Mesenchymal stem cell (in vitro differentiated cells and primary cell): ENCODE results near the gene CAPN13.

Experiments
- DNase-seq: peaks from one replicate; pipeline ENCODE4 v3.0.0-alpha.2; 2013
- H2AFZ ChIP-seq: one replicate; pipeline ENCODE4 v1.6.1; 2013; ENCODE audit warnings: low read depth, mild to moderate bottlenecking, control low read depth, inconsistent platforms, low read length, moderate library complexity
- H2AK5ac ChIP-seq: 2 replicates; pipeline ENCODE4 v1.6.1; 2013; ENCODE audit warnings: low read length, moderate library complexity, mild to moderate bottlenecking, inconsistent platforms; ENCODE audit not compliant: severe bottlenecking
- H2BK120ac ChIP-seq: one replicate; pipeline ENCODE4 v1.6.1; 2013; ENCODE audit warnings: low read depth, mild to moderate bottlenecking, inconsistent platforms, low read length, moderate library complexity
- H2BK12ac ChIP-seq, 2 experiments: one replicate each; pipeline ENCODE4 v1.6.1; 2013; ENCODE audit warnings: inconsistent platforms in 2 of 2, low read length in 2 of 2, mild to moderate bottlenecking in 2 of 2, moderate library complexity in 2 of 2, control low read depth in 1 of 2
- H2BK15ac ChIP-seq: one replicate; pipeline ENCODE4 v1.6.1; 2013; ENCODE audit warnings: mild to moderate bottlenecking, low read depth, inconsistent platforms; ENCODE audit not compliant: poor library complexity, severe bottlenecking
- H2BK5ac ChIP-seq: 2 replicates; pipeline ENCODE4 v1.6.1; 2013; ENCODE audit warnings: low read depth, mild to moderate bottlenecking, low read length, control low read depth, inconsistent platforms; ENCODE audit not compliant: poor library complexity, severe bottlenecking
- H3K14ac ChIP-seq, 2 experiments: one replicate each; pipeline ENCODE4 v1.6.1; 2013; ENCODE audit warnings: inconsistent platforms in 2 of 2, low read length in 2 of 2, control low read depth in 1 of 2, mild to moderate bottlenecking in 1 of 2, moderate library complexity in 1 of 2
- H3K18ac ChIP-seq, 2 experiments: one replicate each; pipeline ENCODE4 v1.6.1; 2013; ENCODE audit warnings: inconsistent platforms in 2 of 2, low read length in 2 of 2, control low read depth in 1 of 2, low read depth in 1 of 2, mild to moderate bottlenecking in 1 of 2
- H3K23ac ChIP-seq, 2 experiments: one replicate each; pipeline ENCODE4 v1.6.1; 2013; ENCODE audit warnings: inconsistent platforms in 2 of 2, low read length in 2 of 2, mild to moderate bottlenecking in 2 of 2, moderate library complexity in 2 of 2, control low read depth in 1 of 2
- H3K27ac ChIP-seq: 2 replicates; pipeline ENCODE4 v1.5.1; 2013; ENCODE audit warnings: mild to moderate bottlenecking, moderate library complexity, low read length, control low read depth, inconsistent platforms; ENCODE audit not compliant: poor library complexity, severe bottlenecking
- H3K27me3 ChIP-seq, 2 experiments: 2 replicates each; pipeline versions ENCODE4 v1.6.1 to v1.7.0; 2013; ENCODE audit warnings: low read length in 2 of 2, mild to moderate bottlenecking in 2 of 2, moderate library complexity in 2 of 2, control low read depth in 1 of 2, inconsistent platforms in 1 of 2; ENCODE audit not compliant: control insufficient read depth in 1 of 2, insufficient read depth in 1 of 2
- H3K36me3 ChIP-seq, 2 experiments: 2 replicates each; pipeline versions ENCODE4 v1.6.1 to v1.7.0; 2013; ENCODE audit warnings: low read length in 2 of 2, control low read depth in 1 of 2, inconsistent platforms in 1 of 2, low read depth in 1 of 2, mild to moderate bottlenecking in 1 of 2; ENCODE audit not compliant: insufficient read depth in 2 of 2, control insufficient read depth in 1 of 2
- H3K4ac ChIP-seq, 2 experiments: one replicate each; pipeline ENCODE4 v1.6.1; 2013; ENCODE audit warnings: inconsistent platforms in 2 of 2, low read length in 2 of 2, mild to moderate bottlenecking in 2 of 2, moderate library complexity in 2 of 2, control low read depth in 1 of 2, low read depth in 1 of 2
- H3K4me1 ChIP-seq: 2 replicates; pipeline ENCODE4 v1.6.1; 2013; ENCODE audit warnings: low read depth, low read length, control low read depth; ENCODE audit not compliant: control insufficient read depth, insufficient read depth
- H3K4me2 ChIP-seq: 2 replicates; pipeline ENCODE4 v1.6.1; 2013; ENCODE audit warnings: low read length, mild to moderate bottlenecking, inconsistent platforms; ENCODE audit not compliant: poor library complexity, severe bottlenecking
- H3K4me3 ChIP-seq, 2 experiments: 2 replicates each; pipeline versions ENCODE4 v1.5.1 to v1.7.0; 2013; ENCODE audit warnings: low read length in 2 of 2, mild to moderate bottlenecking in 2 of 2, control low read depth in 1 of 2, low read depth in 1 of 2; ENCODE audit not compliant: insufficient read depth in 1 of 2
- H3K79me1 ChIP-seq: replicated peaks from 2 replicates; pipeline ENCODE4 v1.6.1; 2013; ENCODE audit warnings: mild to moderate bottlenecking, control low read depth, low read length, inconsistent platforms; ENCODE audit not compliant: poor library complexity, severe bottlenecking
- H3K9ac ChIP-seq: 2 replicates; pipeline ENCODE4 v1.7.0; 2013; ENCODE audit warnings: mild to moderate bottlenecking, low read length, moderate library complexity
- H3K9me3 ChIP-seq: 2 replicates; pipeline ENCODE4 v1.7.0; 2013; ENCODE audit warnings: mild to moderate bottlenecking, low read length; ENCODE audit not compliant: control insufficient read depth
- H4K8ac ChIP-seq: one replicate; pipeline ENCODE4 v1.6.1; 2013; ENCODE audit warnings: inconsistent platforms, mild to moderate bottlenecking, low read length, moderate library complexity
- H4K91ac ChIP-seq: one replicate; pipeline ENCODE4 v1.6.1; 2013; ENCODE audit warnings: mild to moderate bottlenecking, low read length, inconsistent platforms
- WGBS: methylation state at CpG from one replicate; pipeline ENCODE4 v1.1.7; 2013; ENCODE audit warnings: mixed read lengths; 5-methylcytosine and 5-hydroxymethylcytosine counted together

CAPN13 gene

GRCh38 chr2:30790879-30791278, 16.4 kb downstream of the CAPN13 start:
- H3K4me2 ChIP-seq: no peak overlapping the region
- no peak overlapping the region for H2AK5ac ChIP-seq
- H3K4me3 ChIP-seq: no peak overlapping the region
- H3K4ac ChIP-seq: no peak overlapping the region
- no peak overlapping the region for H2BK12ac ChIP-seq
- WGBS: 84% methylated on average over 3 of the region's 3 CpGs
- no peak overlapping the region for H3K9ac ChIP-seq
- H4K91ac ChIP-seq: no peak overlapping the region
- no peak overlapping the region for H3K18ac ChIP-seq
- no peak overlapping the region for H3K23ac ChIP-seq
- H4K8ac ChIP-seq: no peak overlapping the region
- H3K36me3 ChIP-seq: no peaks in the 10 kb centered on the region
- H2AFZ ChIP-seq: no peak overlapping the region
- no peak overlapping the region for H3K14ac ChIP-seq
- peaks cover 11 to 27% of the 10 kb centered on the region in 2 experiments for H3K27me3 ChIP-seq
- no peaks in the 10 kb centered on the region for H3K4me1 ChIP-seq
- no peak overlapping the region for H2BK5ac ChIP-seq
- no peaks in the 10 kb centered on the region for H3K79me1 ChIP-seq
- no peak for DNase-seq
- no peak overlapping the region for H2BK120ac ChIP-seq
- H3K27ac ChIP-seq: no peak overlapping the region
- H3K9me3 ChIP-seq: no peaks in the 10 kb centered on the region
- H2BK15ac ChIP-seq: no peak overlapping the region

DNA sequence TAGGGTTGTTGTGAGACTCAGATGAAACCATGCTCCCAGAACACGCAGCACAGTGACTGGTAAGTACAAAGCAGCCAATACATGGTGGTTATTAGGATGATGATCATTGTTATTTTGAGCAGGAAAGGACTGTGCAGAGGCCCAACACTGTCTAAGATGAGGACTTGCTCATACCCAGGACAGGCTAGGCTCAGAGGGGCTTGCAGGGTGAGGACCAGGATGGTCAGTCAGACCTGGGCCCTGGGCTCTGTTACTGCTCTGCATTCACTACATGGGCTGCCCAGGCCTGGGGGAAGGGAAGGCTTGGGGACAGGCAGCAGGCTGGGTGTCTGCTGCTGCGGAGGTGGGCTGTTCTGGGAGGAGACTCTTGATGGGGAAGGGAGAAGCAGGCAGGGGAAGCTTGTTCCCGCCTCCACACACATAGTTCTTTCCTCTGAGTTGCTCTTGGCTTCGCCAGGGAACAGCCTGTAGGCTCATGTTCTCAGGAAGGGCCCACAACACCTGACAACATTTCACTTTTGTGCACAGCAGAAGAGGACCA, 17.5 kb downstream of the CAPN13 start:
- no peak overlapping the region for H3K4me2 ChIP-seq
- H3K4me1 ChIP-seq: no peaks in the 10 kb centered on the region
- no peak overlapping the region for H3K27ac ChIP-seq
- no peak overlapping the region for H2BK5ac ChIP-seq
- no peak overlapping the region for H2BK15ac ChIP-seq
- H4K91ac ChIP-seq: no peak overlapping the region
- no peak for DNase-seq
- H2BK12ac ChIP-seq: no peak overlapping the region
- 38% methylated on average over 4 of the region's 4 CpGs for WGBS
- no peak overlapping the region for H2AK5ac ChIP-seq
- no peak overlapping the region for H3K23ac ChIP-seq
- H3K18ac ChIP-seq: no peak overlapping the region
- no peak overlapping the region for H2AFZ ChIP-seq
- no peak overlapping the region for H3K4me3 ChIP-seq
- peaks cover 11 to 27% of the 10 kb centered on the region in 2 experiments for H3K27me3 ChIP-seq
- H3K36me3 ChIP-seq: no peaks in the 10 kb centered on the region
- no peak overlapping the region for H2BK120ac ChIP-seq
- no peak overlapping the region for H3K9ac ChIP-seq
- H3K9me3 ChIP-seq: no peaks in the 10 kb centered on the region
- H3K79me1 ChIP-seq: no peaks in the 10 kb centered on the region
- no peak overlapping the region for H3K14ac ChIP-seq
- H4K8ac ChIP-seq: no peak overlapping the region
- H3K4ac ChIP-seq: no peak overlapping the region

DNA sequence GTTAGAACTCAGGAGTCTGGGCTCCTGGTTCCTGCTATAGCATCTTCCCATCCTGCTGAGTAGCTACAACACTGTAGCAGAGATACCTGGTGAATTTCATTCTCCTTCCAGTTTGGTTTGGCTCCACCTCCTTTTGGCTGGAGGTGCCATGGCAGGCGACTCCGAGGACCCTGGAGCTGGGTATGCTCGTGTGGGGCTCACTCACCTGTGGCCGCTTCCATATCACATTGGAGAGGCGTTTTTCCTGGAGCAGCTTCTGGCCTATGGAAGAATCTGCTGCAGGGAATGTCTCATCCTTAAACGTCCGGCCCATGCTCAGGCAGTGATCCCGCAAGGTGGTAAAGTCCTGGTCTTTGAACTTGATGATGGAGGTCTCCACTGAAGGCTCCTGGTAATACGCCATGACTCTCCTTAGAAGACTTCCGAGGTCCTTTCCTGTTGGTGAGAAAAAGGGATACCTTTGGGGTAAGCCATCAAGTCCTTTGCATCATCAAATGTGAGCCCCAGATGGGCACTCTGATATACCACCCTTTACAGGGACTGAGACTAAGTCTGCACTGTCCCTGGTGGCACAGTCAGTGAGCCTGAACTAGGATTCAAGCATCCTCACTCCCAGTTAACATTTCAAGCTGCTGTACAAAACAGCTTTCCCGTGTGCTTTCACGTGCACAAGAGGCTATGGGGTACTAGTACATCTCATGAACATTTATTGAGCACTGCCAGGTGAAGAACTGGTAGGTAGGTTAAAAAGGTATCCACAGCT, 20.1 kb downstream of the CAPN13 start:
- Histone ChIP-seq H2BK15ac (no peak overlapping the region), H2AK5ac (no peak overlapping the region), H3K23ac (no peak overlapping the region), H3K27me3 (peaks cover 11 to 37% of the 10 kb centered on the region in 2 experiments), H3K18ac (no peak overlapping the region), H3K14ac (no peak overlapping the region), H3K4me1 (no peaks in the 10 kb centered on the region), H4K8ac (no peak overlapping the region), H3K4ac (no peak overlapping the region), H2BK12ac (no peak overlapping the region), H3K4me3 (no peak overlapping the region), H2BK120ac (no peak overlapping the region), H3K4me2 (no peak overlapping the region), H2AFZ (no peak overlapping the region), H2BK5ac (no peak overlapping the region), H4K91ac (no peak overlapping the region), H3K9me3 (no peaks in the 10 kb centered on the region), H3K27ac (no peak overlapping the region), H3K79me1 (no peaks in the 10 kb centered on the region), H3K9ac (no peak overlapping the region), H3K36me3 (no peaks in the 10 kb centered on the region)
- DNase-seq: no peak
- 68% methylated on average over 12 of the region's 12 CpGs for WGBS

GRCh38 chr2:30784682-30785081, 22.6 kb downstream of the CAPN13 start:
- no peak overlapping the region for H3K27ac ChIP-seq
- DNase-seq: no peak
- WGBS: 69% methylated on average over 3 of the region's 3 CpGs

More at GRCh38 chr2:30784682-30785081, 22.6 kb downstream of the CAPN13 start:
- H2BK15ac ChIP-seq: no peak overlapping the region
- H3K79me1 ChIP-seq: no peaks in the 10 kb centered on the region
- no peak overlapping the region for H3K23ac ChIP-seq
- H3K4me1 ChIP-seq: no peaks in the 10 kb centered on the region
- H3K9ac ChIP-seq: no peak overlapping the region
- H2AFZ ChIP-seq: no peak overlapping the region
- no peaks in the 10 kb centered on the region for H3K9me3 ChIP-seq
- no peak overlapping the region for H2BK12ac ChIP-seq
- H2AK5ac ChIP-seq: no peak overlapping the region
- H3K4me3 ChIP-seq: no peak overlapping the region
- H3K18ac ChIP-seq: no peak overlapping the region
- no peak overlapping the region for H4K91ac ChIP-seq
- H3K36me3 ChIP-seq: no peaks in the 10 kb centered on the region
- H2BK120ac ChIP-seq: no peak overlapping the region
- no peak overlapping the region for H2BK5ac ChIP-seq
- no peak overlapping the region for H3K4ac ChIP-seq
- no peak overlapping the region for H4K8ac ChIP-seq
- peaks cover 6 to 48% of the 10 kb centered on the region in 2 experiments for H3K27me3 ChIP-seq
- H3K4me2 ChIP-seq: no peak overlapping the region
- H3K14ac ChIP-seq: no peak overlapping the region
